PFSK-1 (cell line): ENCODE results near the gene PRKN.

Experiments used
- FOXP2 ChIP-seq: optimal IDR thresholded peaks from 2 replicates; pipeline ENCODE3; 2011; ENCODE audit warnings: borderline replicate concordance, control low read depth, inconsistent platforms; ENCODE audit not compliant: insufficient read depth; ENCODE audit errors: extremely low read length, extremely low read depth
- POLR2AphosphoS5 ChIP-seq: IDR thresholded peaks from 2 replicates; pipeline ENCODE4 v1.6.1; 2012; ENCODE audit warnings: low read depth, mild to moderate bottlenecking, control low read depth, low read length, moderate library complexity
- SIN3A ChIP-seq: IDR thresholded peaks from 2 replicates; pipeline ENCODE4 v1.6.1; 2012; ENCODE audit warnings: mild to moderate bottlenecking, low read length, moderate library complexity, borderline replicate concordance; ENCODE audit not compliant: insufficient read depth
- TAF1 ChIP-seq: IDR thresholded peaks from 2 replicates; pipeline ENCODE4 v1.6.1; 2012; ENCODE audit warnings: low read length, control low read depth, borderline replicate concordance; ENCODE audit not compliant: insufficient read depth
- TF ChIP-seq, protein P1 (sequence below), 2 experiments: IDR thresholded peaks; 2 replicates each; pipeline versions ENCODE4 v1.6.1 to v1.8.0; 2011 to 2012; ENCODE audit warnings: low read depth in 2 of 2, low read length in 2 of 2, control low read depth in 1 of 2, inconsistent platforms in 1 of 2, mild to moderate bottlenecking in 1 of 2, moderate library complexity in 1 of 2; ENCODE audit not compliant: insufficient read depth in 1 of 2

The PRKN gene

GRCh38 chr6:162421004-162421403 is 306.6 kb downstream of the PRKN start:
- TF ChIP-seq, protein P1, sequence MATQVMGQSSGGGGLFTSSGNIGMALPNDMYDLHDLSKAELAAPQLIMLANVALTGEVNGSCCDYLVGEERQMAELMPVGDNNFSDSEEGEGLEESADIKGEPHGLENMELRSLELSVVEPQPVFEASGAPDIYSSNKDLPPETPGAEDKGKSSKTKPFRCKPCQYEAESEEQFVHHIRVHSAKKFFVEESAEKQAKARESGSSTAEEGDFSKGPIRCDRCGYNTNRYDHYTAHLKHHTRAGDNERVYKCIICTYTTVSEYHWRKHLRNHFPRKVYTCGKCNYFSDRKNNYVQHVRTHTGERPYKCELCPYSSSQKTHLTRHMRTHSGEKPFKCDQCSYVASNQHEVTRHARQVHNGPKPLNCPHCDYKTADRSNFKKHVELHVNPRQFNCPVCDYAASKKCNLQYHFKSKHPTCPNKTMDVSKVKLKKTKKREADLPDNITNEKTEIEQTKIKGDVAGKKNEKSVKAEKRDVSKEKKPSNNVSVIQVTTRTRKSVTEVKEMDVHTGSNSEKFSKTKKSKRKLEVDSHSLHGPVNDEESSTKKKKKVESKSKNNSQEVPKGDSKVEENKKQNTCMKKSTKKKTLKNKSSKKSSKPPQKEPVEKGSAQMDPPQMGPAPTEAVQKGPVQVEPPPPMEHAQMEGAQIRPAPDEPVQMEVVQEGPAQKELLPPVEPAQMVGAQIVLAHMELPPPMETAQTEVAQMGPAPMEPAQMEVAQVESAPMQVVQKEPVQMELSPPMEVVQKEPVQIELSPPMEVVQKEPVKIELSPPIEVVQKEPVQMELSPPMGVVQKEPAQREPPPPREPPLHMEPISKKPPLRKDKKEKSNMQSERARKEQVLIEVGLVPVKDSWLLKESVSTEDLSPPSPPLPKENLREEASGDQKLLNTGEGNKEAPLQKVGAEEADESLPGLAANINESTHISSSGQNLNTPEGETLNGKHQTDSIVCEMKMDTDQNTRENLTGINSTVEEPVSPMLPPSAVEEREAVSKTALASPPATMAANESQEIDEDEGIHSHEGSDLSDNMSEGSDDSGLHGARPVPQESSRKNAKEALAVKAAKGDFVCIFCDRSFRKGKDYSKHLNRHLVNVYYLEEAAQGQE (IDR thresholded peaks at IDR 0.05; ENCODE audit: insufficient read depth in 1 of 2, low read depth in 2 of 2, low read length in 2 of 2) = no peak
- no peak for TF ChIP-seq POLR2AphosphoS5

GRCh38 chr6:162416831-162417537 is 310.6 kb downstream of the PRKN start:
- TF ChIP-seq POLR2AphosphoS5 = no peak
- no peak for TF ChIP-seq SIN3A
- TF ChIP-seq, protein P1 (IDR thresholded peaks at IDR 0.05; ENCODE audit: insufficient read depth in 1 of 2, low read depth in 2 of 2, low read length in 2 of 2) = no peak
- TF ChIP-seq TAF1 = no peak
- no peak for TF ChIP-seq FOXP2

DNA sequence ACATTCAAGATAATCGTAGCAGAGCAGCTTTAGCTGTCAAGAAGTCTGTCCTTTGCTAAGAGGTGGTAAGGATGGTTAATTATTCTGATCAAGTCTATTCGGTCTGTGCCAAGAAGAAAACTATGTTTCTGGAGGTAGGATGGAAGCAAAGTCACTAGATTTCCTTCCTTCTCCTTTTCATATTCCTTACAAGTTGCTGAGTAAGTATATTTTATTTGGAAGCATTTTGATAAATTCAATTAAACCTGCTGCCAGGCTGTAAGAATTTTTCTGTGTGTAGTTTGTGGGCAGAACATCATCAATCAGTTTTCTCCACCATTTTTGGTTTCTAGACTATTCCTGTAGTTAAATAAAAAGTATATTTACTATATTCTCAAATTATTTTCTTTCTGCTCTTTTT is 311.3 kb downstream of the PRKN start:
- TF ChIP-seq FOXP2 (no peak), SIN3A (no peak), TAF1 (no peak), POLR2AphosphoS5 (no peak)
- TF ChIP-seq, protein P1 (IDR thresholded peaks at IDR 0.05; ENCODE audit: insufficient read depth in 1 of 2, low read depth in 2 of 2, low read length in 2 of 2) = no peak

- TF ChIP-seq, protein P1 (IDR thresholded peaks at IDR 0.05; ENCODE audit: insufficient read depth in 1 of 2, low read depth in 2 of 2, low read length in 2 of 2) = no peak
- TF ChIP-seq POLR2AphosphoS5 = no peak
- no peak for TF ChIP-seq TAF1
- TF ChIP-seq FOXP2 = no peak
- TF ChIP-seq SIN3A = no peak
Measured at GRCh38 chr6:162409741-162410691, 317.6 kb downstream of the PRKN start.
